Stimulated activated naive B cell treated with anti-CD40 and anti-IgM and Interleukin-4, amounts not matched to agents 10 μg/mL and 1 μg/mL and 100 μg/mL, for 72 hours (primary cell): Measurements from ENCODE around the gene FIP1L1.

Experiments used
- ATAC-seq, 2 donors: fragments of 150-1000 bp; cut with Tn5 transposase; replicated peaks; 2 replicates each; pipeline ENCODE4 v1.10.0; 2021; ENCODE audit warnings: moderate library complexity in 1 of 2
- DNase-seq: peaks from one replicate; pipeline ENCODE4 v3.0.0; 2021
- H3K27ac Mint-ChIP-seq: one replicate; pipeline ENCODE4 v1.8.0; 2022; ENCODE audit warnings: mild to moderate bottlenecking, mixed read lengths
- H3K27me3 Mint-ChIP-seq, 2 donors: one replicate each; pipeline ENCODE4 v1.8.0; 2022; ENCODE audit warnings: mixed read lengths in 2 of 2
- H3K36me3 Mint-ChIP-seq, 2 donors: one replicate each; pipeline ENCODE4 v1.8.0; 2022; ENCODE audit warnings: mixed read lengths in 2 of 2, mild to moderate bottlenecking in 1 of 2
- H3K4me1 Mint-ChIP-seq, 2 donors: one replicate each; pipeline ENCODE4 v1.8.0; 2022; ENCODE audit warnings: mixed read lengths in 2 of 2, mild to moderate bottlenecking in 1 of 2
- H3K4me3 Mint-ChIP-seq, 2 donors: one replicate each; pipeline ENCODE4 v1.8.0; 2022; ENCODE audit warnings: mild to moderate bottlenecking in 2 of 2, mixed read lengths in 2 of 2, moderate library complexity in 1 of 2
- H3K9me3 Mint-ChIP-seq, 2 donors: one replicate each; pipeline ENCODE4 v1.8.0; 2022; ENCODE audit warnings: mixed read lengths in 2 of 2, mild to moderate bottlenecking in 1 of 2

Gene FIP1L1

DNA sequence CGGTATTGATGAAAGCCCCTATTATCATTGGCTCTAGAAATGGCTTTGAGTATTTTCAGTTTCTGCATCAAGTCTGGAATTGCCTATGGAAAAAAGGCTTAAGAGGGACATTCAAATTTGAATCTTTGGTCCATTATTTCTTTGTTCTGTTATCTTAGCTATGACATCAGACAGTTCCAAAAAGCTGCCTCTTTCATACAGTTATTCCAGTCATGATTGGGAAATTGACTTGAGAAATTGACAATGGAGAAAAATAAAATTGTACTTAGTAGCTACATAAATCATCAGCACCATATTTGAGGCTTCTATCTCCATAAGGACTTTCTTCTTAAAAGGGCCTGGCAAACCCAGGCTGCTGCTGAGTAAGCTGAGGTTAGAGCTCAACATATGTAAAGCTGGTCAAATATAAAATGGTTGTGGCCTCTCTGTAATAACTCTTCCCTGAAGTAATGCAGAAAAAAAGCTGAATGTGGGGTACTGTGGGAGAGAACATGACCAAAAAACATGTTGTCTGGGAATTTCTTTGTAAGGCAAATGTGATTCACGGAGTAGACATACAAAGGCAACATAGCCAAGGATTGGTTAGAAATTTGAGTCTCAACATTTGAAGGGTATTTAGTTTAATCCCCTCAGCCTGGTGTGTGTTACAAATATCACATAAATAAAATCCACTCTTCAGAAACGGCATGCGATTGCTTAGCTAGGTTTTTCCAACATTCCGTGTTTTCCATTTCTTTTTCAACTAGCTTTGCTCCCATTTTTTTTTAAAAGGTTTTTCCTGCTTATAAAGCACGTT lies 112.9 kb downstream of the FIP1L1 start:
- H3K36me3 Mint-ChIP-seq, result no peaks in the 10 kb centered on the region
- no peak overlapping the region for H3K27ac Mint-ChIP-seq
- no peaks in the 10 kb centered on the region for H3K4me1 Mint-ChIP-seq
- ATAC-seq (no peak), DNase-seq (no peak)
- H3K9me3 Mint-ChIP-seq, result no peaks in the 10 kb centered on the region
- no peak overlapping the region for H3K4me3 Mint-ChIP-seq
- H3K27me3 Mint-ChIP-seq, result peaks cover 13 to 21% of the 10 kb centered on the region in 2 donors

DNA sequence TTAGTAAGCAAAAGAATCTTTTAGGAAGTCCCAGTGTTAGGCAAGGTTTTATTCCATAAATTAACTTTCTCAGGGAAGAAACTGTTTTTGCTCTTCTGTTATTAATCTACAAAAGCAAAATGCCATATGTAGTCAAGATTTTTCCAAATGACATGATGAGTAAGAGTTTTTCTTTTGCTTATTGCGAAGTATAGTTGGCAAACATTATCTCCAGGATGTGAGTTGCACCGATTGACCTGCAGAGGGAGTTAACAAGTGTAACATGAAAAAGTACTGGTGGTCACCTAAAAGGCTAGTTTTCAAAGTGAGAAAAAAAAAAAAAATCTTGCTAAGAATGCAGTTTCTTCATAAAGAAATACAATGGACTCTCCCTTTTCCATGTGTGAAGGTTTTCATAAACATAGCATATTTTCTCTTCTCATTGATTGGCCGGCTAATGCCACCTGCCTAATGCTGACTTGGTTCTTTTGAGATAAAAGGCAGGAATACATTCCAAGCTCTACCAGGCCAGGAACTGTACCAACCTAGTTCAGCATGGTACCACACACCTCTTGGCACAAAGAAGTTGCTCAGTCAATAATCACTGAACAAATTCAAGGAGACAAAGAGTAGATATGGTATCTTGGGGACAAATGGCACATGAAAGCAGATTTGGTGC lies 113.7 kb downstream of the FIP1L1 start:
- H3K27me3 Mint-ChIP-seq, result peaks cover 10 to 18% of the 10 kb centered on the region in 2 donors
- DNase-seq (no peak), ATAC-seq (peak in 1 of 2 donors; percentile 33)
- H3K27ac Mint-ChIP-seq, result no peak overlapping the region
- no peaks in the 10 kb centered on the region for H3K9me3 Mint-ChIP-seq
- no peaks in the 10 kb centered on the region for H3K4me1 Mint-ChIP-seq
- no peak overlapping the region for H3K4me3 Mint-ChIP-seq
- no peaks in the 10 kb centered on the region for H3K36me3 Mint-ChIP-seq

DNA sequence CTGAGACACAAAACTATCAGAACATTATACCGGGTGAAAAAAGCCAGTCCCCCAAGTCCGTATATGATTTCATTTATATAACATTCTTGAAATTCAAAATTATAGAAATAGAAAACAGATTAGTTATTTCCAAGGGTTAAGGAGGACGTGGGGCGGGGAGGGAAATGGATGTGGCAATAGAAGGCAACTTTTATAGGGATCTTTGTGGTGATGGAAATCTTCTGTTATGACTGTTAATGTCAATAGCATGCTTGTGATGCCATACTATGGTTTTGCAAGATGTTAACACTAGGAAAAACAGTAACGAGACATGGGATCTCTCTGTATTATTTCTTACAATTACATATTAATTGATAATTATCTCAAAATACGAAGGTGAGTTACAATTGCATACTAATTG lies 117.4 kb downstream of the FIP1L1 start:
- Mint-ChIP-seq H3K4me1 (no peaks in the 10 kb centered on the region), H3K4me3 (no peak overlapping the region), H3K27ac (no peak overlapping the region), H3K27me3 (no peaks in the 10 kb centered on the region), H3K36me3 (no peaks in the 10 kb centered on the region), H3K9me3 (no peaks in the 10 kb centered on the region)
- ATAC-seq, result no peak
- no peak for DNase-seq

DNA sequence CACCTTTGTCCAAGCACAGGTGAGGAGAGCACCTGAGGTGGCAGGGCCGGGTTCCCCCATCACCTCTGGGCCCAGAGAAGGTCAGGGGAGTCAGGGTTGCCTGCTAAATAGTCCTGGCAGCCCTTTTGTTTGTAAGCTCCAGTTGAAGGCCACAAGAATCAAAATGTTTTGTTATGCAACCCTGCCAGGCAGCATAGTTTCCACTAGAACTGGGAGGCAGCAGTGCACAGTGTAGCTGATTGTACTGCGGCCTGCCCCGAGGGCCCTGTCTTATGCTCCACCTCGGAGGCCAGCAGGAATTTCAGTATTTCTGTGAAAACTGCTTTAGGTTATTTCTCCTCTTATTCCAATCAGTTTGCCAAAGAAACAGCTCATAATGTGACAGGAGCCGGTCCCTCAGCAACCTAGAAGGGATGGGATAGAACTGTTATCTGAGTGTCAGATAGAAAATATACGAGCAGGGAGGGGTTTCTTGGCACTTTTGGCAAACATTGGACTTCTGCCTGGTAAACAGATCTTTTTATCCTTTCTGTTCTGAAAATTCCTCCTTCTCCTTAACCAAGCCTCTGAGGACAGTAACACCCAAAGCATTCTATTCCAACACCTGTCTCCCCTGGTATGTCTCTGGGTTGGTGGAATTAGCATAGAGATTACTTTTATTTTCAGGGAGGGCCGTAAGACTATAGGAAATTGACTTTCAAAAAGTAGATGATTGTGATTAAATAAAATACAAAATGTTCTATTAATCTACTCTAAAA lies 120.2 kb downstream of the FIP1L1 start:
- DNase-seq (no peak), ATAC-seq (no peak)
- H3K9me3 Mint-ChIP-seq, result no peaks in the 10 kb centered on the region
- H3K4me1 Mint-ChIP-seq, result no peaks in the 10 kb centered on the region
- no peak overlapping the region for H3K27ac Mint-ChIP-seq
- H3K27me3 Mint-ChIP-seq, result no peaks in the 10 kb centered on the region
- no peak overlapping the region for H3K4me3 Mint-ChIP-seq
- H3K36me3 Mint-ChIP-seq, result no peaks in the 10 kb centered on the region

DNA sequence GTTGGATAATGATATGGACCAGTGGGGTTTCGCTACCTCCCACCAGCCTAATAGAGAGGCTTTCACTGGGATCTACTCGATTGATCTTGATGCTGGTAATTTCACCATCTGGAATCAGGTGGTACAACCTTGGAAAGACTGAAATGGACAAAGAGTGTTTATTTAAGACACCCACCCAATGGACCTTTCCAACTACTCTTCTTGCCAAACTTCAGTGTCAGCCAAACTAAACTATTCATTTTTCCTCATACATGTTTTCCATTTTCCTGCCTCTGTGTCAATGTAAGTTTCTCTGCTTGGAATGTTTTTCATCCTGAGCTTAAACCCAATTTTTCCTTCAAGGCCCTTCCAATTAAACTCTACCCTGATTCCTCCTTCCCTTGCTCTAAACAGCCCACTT lies 121.3 kb downstream of the FIP1L1 start:
- Mint-ChIP-seq H3K36me3 (no peaks in the 10 kb centered on the region), H3K27ac (no peak overlapping the region), H3K9me3 (no peaks in the 10 kb centered on the region), H3K4me1 (no peaks in the 10 kb centered on the region), H3K27me3 (no peaks in the 10 kb centered on the region), H3K4me3 (no peak overlapping the region)
- ATAC-seq, result no peak
- no peak for DNase-seq

DNA sequence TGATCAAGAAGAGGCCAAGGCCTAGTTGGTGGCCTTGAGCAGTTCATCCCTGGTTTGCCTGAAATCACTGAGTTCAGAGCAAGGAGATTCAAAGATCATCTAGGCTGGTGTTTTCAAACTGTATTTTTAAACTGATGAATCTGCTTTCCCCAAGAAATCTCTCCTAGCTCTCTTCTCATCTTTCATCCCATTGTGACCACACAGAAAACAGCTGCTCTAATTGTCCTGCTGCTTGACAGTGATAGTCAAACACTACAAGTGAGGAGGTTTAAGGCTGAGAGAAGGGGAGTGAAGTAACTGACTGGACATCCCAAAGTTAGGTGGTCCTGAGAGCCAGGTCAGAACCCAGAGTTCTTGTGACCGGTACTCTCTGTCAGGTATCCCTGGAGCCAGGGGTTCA lies 122.3 kb downstream of the FIP1L1 start:
- H3K27ac Mint-ChIP-seq, result no peak overlapping the region
- no peaks in the 10 kb centered on the region for H3K9me3 Mint-ChIP-seq
- ATAC-seq (no peak), DNase-seq (no peak)
- H3K36me3 Mint-ChIP-seq, result no peaks in the 10 kb centered on the region
- H3K4me3 Mint-ChIP-seq, result no peak overlapping the region
- H3K4me1 Mint-ChIP-seq, result no peaks in the 10 kb centered on the region
- H3K27me3 Mint-ChIP-seq, result no peaks in the 10 kb centered on the region

DNA sequence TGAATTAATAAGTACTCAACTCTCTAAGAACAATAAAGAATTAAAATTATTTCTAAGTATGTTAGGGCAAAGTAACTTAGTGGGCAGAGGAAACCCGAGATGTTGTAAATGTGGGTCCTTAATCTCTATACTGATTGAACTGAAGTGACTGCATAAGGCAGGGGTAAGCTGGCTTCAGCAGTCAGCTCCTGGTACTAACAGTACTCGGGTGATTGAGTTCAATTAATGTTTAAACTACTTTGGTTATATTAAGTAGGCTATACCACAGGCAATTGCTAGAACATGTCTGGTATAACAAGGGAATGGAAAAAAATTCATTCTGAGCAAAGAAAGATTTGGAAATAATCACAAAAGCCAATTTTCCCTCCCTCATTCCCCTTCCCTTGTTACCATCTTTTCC lies 123.1 kb downstream of the FIP1L1 start:
- ATAC-seq, result no peak
- Mint-ChIP-seq H3K9me3 (no peaks in the 10 kb centered on the region), H3K4me1 (no peaks in the 10 kb centered on the region), H3K36me3 (no peaks in the 10 kb centered on the region), H3K27me3 (no peaks in the 10 kb centered on the region), H3K27ac (no peak overlapping the region), H3K4me3 (no peak overlapping the region)
- DNase-seq, result no peak

DNA sequence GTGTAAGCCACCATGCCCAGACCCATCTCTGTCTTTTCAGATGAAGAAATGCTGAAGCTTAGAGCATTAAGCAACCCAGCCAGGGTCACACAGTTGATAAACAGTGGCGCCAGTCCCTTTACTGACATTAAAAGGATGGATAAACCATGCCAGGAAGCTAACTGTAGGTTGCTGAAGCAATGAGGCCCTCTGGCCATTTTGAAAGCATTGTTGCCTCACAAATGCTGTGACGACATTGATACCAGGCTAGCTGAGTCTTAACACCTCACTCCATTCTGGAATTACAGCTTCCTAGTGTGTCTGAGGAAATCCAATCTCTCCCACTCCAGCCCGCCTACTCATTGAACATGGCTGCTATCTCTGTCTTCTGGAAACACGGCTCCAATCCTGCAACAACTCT lies 124.1 kb downstream of the FIP1L1 start:
- H3K27ac Mint-ChIP-seq, result no peak overlapping the region
- no peak for ATAC-seq
- H3K4me3 Mint-ChIP-seq, result no peak overlapping the region
- no peak for DNase-seq
- H3K9me3 Mint-ChIP-seq, result no peaks in the 10 kb centered on the region
- H3K36me3 Mint-ChIP-seq, result no peaks in the 10 kb centered on the region
- no peaks in the 10 kb centered on the region for H3K27me3 Mint-ChIP-seq
- H3K4me1 Mint-ChIP-seq, result no peaks in the 10 kb centered on the region

DNA sequence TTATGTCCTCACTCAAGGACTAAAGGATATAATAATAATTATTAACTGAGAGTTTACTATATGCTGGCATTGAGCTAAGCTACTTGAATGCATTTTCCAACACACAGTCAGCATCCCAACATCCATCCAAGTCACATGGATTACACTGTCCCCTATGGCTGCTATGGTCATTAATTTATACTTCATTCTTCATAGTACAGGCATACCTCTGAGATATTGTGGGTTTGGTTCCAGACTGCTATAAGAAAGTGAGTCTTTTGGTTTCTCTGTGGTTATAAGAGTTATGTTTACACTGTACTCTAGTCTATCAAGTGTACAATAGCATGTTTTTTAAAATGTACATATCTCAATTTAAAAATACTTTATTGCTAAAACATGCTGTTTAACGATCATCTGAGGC lies 124.7 kb downstream of the FIP1L1 start:
- Mint-ChIP-seq H3K27me3 (no peaks in the 10 kb centered on the region), H3K36me3 (no peaks in the 10 kb centered on the region), H3K4me3 (no peak overlapping the region), H3K27ac (no peak overlapping the region), H3K4me1 (no peaks in the 10 kb centered on the region), H3K9me3 (no peaks in the 10 kb centered on the region)
- ATAC-seq (no peak), DNase-seq (no peak)

DNA sequence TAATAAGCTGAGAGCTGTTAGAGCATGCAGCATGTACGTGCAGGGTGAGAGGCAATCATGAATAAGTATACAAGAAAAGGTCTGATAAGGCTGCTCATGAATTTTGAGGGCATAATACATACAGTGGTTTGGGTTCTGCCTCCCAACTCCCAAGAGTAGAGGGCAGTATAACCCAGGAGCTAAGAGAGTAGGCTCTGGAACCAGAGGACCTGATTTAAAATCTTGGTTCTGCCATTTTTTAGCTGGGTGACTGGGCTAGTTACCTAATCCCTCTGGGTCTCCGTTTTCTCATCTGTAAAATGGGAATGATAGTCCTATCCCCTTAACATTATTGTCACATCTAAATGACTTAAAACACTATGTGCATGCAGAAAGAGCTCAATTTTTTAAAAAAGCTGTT lies 128.5 kb downstream of the FIP1L1 start:
- no peak for DNase-seq
- H3K27ac Mint-ChIP-seq, result no peak overlapping the region
- ATAC-seq, result no peak
- H3K4me1 Mint-ChIP-seq, result no peaks in the 10 kb centered on the region
- no peaks in the 10 kb centered on the region for H3K27me3 Mint-ChIP-seq
- no peak overlapping the region for H3K4me3 Mint-ChIP-seq
- no peaks in the 10 kb centered on the region for H3K9me3 Mint-ChIP-seq
- no peaks in the 10 kb centered on the region for H3K36me3 Mint-ChIP-seq

DNA sequence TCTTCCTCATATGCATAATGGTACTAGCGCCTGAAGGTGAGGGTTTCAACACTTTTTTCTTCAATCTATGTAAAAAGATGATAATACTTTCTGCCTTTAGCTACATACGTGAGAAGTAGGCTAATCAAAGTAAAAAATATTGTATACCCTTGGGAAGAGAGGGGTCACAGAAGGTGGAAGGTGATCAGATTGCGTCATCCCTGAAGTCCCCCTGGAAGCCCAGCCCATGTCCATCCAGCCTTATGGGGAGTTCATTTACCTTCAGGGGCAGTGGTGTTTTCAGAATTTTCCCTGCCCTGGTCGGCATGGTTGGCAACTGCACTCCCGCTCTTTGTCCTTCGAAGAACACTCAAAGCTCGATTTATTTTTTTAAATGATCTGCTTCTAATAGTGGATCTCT lies 129.6 kb downstream of the FIP1L1 start:
- no peaks in the 10 kb centered on the region for H3K36me3 Mint-ChIP-seq
- H3K4me1 Mint-ChIP-seq, result no peaks in the 10 kb centered on the region
- ATAC-seq (no peak), DNase-seq (no peak)
- H3K4me3 Mint-ChIP-seq, result no peak overlapping the region
- no peaks in the 10 kb centered on the region for H3K9me3 Mint-ChIP-seq
- H3K27me3 Mint-ChIP-seq, result no peaks in the 10 kb centered on the region
- no peak overlapping the region for H3K27ac Mint-ChIP-seq

DNA sequence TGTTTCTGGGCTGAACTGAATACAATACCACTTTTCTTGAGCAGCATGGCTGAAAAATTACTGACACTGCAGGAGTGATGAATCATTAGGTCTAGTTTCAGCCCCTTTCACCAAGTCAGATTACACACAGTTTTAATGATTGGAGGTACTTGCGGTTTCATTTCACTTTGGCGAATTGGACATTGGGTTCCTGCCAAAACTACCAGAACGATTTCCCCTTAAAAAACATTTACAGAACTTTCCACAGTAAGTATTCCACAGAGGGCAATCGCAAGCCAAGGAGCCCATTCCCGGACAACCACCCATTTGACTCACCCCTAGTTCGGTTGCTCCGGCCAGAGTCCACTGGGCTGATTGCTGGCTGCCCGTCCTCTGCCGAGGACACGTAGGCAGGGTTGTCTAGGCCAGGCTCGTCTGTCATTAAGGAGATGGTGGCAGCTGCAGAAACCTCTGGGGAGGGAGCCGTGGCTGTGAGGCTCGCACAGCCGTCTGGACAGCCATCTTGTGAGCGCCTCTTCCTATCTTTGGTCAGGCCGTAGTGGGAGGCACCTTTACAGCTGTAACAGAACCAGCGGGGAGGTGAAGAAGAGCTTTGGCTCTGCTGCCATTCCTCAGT lies 130.3 kb downstream of the FIP1L1 start:
- Mint-ChIP-seq H3K27me3 (no peaks in the 10 kb centered on the region), H3K4me3 (no peak overlapping the region), H3K4me1 (no peaks in the 10 kb centered on the region), H3K27ac (no peak overlapping the region), H3K9me3 (no peaks in the 10 kb centered on the region), H3K36me3 (no peaks in the 10 kb centered on the region)
- ATAC-seq (no peak), DNase-seq (no peak)

DNA sequence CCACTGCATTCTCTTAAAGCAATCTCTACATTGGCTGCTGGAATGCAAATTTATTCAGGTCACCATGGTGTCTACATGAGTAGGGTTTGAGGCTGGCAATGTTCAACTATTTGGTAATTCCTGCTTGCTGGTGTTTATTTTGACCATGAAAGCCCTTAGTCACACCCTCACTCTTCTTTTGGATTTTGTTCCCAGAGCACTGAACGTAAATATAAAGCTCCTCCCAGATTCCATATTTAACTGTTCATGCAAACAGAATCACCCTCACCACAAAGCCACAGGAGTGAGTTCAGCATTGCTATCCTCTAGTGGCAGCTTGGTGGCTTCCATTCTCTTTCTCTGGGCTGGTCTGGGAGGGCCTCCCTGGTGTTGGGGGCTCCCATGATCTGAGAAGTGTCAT lies 131.0 kb downstream of the FIP1L1 start:
- no peaks in the 10 kb centered on the region for H3K36me3 Mint-ChIP-seq
- H3K27me3 Mint-ChIP-seq, result peaks cover 0 to under 1% of the 10 kb centered on the region in 2 donors
- H3K27ac Mint-ChIP-seq, result no peak overlapping the region
- DNase-seq (no peak), ATAC-seq (no peak)
- no peaks in the 10 kb centered on the region for H3K4me1 Mint-ChIP-seq
- H3K9me3 Mint-ChIP-seq, result no peaks in the 10 kb centered on the region
- no peak overlapping the region for H3K4me3 Mint-ChIP-seq

DNA sequence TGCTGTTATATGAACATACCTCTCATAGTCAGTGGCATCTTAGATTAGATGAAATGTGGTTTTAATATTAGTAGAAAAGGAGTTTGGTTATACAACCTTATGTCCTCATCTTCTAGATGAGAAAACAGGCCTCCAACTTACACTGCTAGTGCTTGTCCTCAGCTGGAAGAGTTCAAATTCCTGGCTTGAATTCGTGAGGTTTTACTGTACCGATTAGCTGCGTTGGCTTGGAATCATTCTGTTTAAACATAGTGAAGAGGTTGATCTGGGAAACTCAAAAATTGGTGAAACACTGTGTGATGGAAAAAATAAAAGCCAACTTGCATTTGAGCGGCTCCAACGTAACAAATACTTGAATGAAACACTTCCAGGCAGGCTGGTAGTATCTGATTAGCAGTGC lies 132.9 kb downstream of the FIP1L1 start:
- H3K27me3 Mint-ChIP-seq, result peaks cover 0 to 9% of the 10 kb centered on the region in 2 donors
- ATAC-seq, result no peak
- H3K4me1 Mint-ChIP-seq, result no peaks in the 10 kb centered on the region
- no peaks in the 10 kb centered on the region for H3K9me3 Mint-ChIP-seq
- no peak overlapping the region for H3K4me3 Mint-ChIP-seq
- no peaks in the 10 kb centered on the region for H3K36me3 Mint-ChIP-seq
- H3K27ac Mint-ChIP-seq, result no peak overlapping the region
- DNase-seq, result no peak
